Upper lobe of left lung (tissue), 6 donors: Measurements from ENCODE around the gene KRTAP1-4. TPM values are rescaled to one million over a fixed set of nuclear protein-coding genes. Genes with fewer than 3 reads are reported as not detected.

Experiments used
- ATAC-seq, 2 donors: fragments of 200-7000 bp; cut with Tn5 transposase; one replicate each; pipeline ENCODE4 v1.9.1; 2022; ENCODE audit warnings: mild to moderate bottlenecking in 2 of 2, moderate library complexity in 2 of 2; ENCODE audit not compliant: low FRiP score in 2 of 2
- DNase-seq, 2 donors: peaks; one replicate each; pipeline ENCODE4 v3.0.0-alpha.2; 2019 to 2020
- H3K27ac ChIP-seq, 4 donors: fragments of 200-600 bp; sonication (generic); one replicate each; pipeline ENCODE4 v1.5.1; 2016 to 2019
- H3K27me3 ChIP-seq, 4 donors: fragments of 200-600 bp; sonication (generic); one replicate each; pipeline ENCODE4 v1.5.1; 2017 to 2019
- H3K36me3 ChIP-seq, 4 donors: fragments of 200-600 bp; sonication (generic); one replicate each; pipeline ENCODE4 v1.5.1; 2016 to 2019
- H3K4me1 ChIP-seq, 4 donors: fragments of 200-600 bp; sonication (generic); one replicate each; pipeline ENCODE4 v1.5.1; 2018 to 2019
- H3K4me3 ChIP-seq, 4 donors: fragments of 200-600 bp; sonication (generic); one replicate each; pipeline ENCODE4 v1.5.1; 2017 to 2019; ENCODE audit warnings: mild to moderate bottlenecking in 2 of 4, moderate library complexity in 1 of 4
- H3K9me3 ChIP-seq, 4 donors: fragments of 200-600 bp; sonication (generic); one replicate each; pipeline ENCODE4 v1.5.1; 2018 to 2019
- EP300 ChIP-seq, 4 donors: sonication (generic); formaldehyde crosslinking; IDR thresholded peaks; one replicate each; pipeline ENCODE4 v1.5.1; 2017; ENCODE audit warnings: antibody characterized with exemption in 4 of 4, control low read depth in 2 of 4
- POLR2A ChIP-seq, 4 donors: fragments of 450-650 bp; IDR thresholded peaks; one replicate each; pipeline ENCODE4 v1.5.1; 2016 to 2017; ENCODE audit warnings: antibody characterized with exemption in 4 of 4, mild to moderate bottlenecking in 2 of 4
- POLR2AphosphoS5 ChIP-seq, 2 donors: sonication (generic); formaldehyde crosslinking; IDR thresholded peaks; one replicate each; pipeline ENCODE4 v1.5.1; 2017; ENCODE audit warnings: antibody characterized with exemption in 2 of 2
- WGBS, 2 donors: methylation state at CpG; one replicate each; pipeline ENCODE4 v1.1.5; 2017 to 2018; 5-methylcytosine and 5-hydroxymethylcytosine counted together
- total RNA-seq, 6 donors: library from RNA; depleted of rRNA in 4 of 6; stranded (reverse); fragments of >200 nt in 4 of 6; gene quantifications; one replicate each; pipeline versions ENCODE4 v1.1.0 to v1.2.1, GENCODE V29; 2016 to 2021
- TF ChIP-seq, protein P1 (sequence below), 6 experiments: fragments of 450-650 bp in 4 of 6; fragments of 200-600 bp in 2 of 6; sonication (generic) in 2 of 6; IDR thresholded peaks; one replicate each; pipeline ENCODE4 v1.5.1; 2016 to 2019; ENCODE audit warnings: antibody characterized with exemption in 6 of 6
- donor health status: DM: no; HTN: no; CAD: no; lungs with moderate emphysema.
- donor health status: DM: no; HTN: yes; CAD: no; lungs with severe emphysema.

Gene KRTAP1-4
- total RNA-seq, 6 donors from 2014 or later, result not detected

DNA sequence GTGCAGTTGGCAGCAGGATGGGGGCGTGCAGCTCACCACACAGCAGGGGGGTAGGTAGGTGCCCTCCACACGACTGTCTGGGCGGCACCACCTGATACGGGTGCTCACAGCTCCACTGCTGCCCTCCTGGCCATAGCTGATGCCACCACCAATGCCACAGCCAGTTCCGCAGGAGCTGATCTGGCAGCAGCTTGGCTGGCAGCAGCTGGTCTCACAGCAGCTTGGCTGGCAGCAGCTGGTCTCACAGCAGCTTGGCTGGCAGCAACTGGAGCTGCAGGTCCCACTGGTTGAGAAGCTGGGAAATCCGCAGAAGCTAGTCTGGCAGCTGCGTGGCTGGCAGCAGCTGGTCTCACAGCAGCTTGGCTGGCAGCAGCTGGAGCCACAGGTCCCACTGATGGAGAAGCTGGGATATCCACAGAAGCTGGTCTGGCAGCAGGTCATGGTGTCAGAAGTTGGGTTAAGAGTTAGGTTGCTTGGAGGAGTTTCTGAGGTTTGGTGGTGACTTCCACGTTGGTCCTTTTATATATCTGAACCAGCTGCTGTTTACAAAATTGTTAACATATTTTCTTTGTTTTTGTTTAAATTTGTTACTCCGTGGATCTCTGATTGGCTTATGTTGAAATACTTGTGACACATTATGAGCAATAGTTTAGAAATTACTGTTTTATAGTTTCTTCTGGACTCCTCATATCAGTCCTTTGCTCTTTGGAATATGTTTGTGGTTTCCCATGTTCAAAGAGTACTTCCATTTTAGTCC, 3.1 kb downstream of the KRTAP1-4 start, which contains the start of gene KRTAP1-5:
TSS of gene KRTAP1-5 (minus strand) at position 494 of the 757 bp plus-strand sequence. CDS start at position 441, 53 bp downstream.
- ATAC-seq, result no peak
- WGBS, 2 donors, result 74 to 78% methylated on average over 5 to 8 of the region's 9 CpGs

DNA sequence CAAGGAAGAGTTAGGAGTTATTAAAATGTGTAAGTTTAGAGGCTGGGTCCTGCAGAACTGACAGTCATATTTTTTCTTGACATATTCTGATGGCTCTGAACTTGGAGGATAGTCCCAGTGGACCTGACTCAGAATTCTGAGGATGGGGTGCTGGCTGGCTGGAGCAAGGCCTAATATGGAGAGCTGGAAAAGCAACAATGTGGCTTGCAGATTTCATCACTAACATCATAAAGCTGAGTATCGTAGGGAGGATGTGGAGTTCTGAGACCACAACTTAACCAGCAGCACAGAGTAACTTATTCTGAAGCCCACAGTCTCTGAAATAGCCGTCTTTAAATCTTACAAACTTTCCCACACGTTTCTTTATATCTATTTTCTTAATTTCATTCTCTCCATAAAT, 5.3 kb downstream of the KRTAP1-4 start:
- 69 to 81% methylated on average over 3 of the region's 3 CpGs for WGBS, 2 donors
- Histone ChIP-seq H3K36me3 (no peaks in the 10 kb centered on the region), H3K27ac (no peak overlapping the region), H3K27me3 (no peaks in the 10 kb centered on the region), H3K4me1 (no peaks in the 10 kb centered on the region), H3K9me3 (no peaks in the 10 kb centered on the region), H3K4me3 (no peak overlapping the region)
- TF ChIP-seq EP300 (IDR thresholded peaks at IDR 0.05) (no peak), POLR2AphosphoS5 (IDR thresholded peaks at IDR 0.05) (no peak), POLR2A (IDR thresholded peaks at IDR 0.05) (no peak)
- TF ChIP-seq, protein P1, sequence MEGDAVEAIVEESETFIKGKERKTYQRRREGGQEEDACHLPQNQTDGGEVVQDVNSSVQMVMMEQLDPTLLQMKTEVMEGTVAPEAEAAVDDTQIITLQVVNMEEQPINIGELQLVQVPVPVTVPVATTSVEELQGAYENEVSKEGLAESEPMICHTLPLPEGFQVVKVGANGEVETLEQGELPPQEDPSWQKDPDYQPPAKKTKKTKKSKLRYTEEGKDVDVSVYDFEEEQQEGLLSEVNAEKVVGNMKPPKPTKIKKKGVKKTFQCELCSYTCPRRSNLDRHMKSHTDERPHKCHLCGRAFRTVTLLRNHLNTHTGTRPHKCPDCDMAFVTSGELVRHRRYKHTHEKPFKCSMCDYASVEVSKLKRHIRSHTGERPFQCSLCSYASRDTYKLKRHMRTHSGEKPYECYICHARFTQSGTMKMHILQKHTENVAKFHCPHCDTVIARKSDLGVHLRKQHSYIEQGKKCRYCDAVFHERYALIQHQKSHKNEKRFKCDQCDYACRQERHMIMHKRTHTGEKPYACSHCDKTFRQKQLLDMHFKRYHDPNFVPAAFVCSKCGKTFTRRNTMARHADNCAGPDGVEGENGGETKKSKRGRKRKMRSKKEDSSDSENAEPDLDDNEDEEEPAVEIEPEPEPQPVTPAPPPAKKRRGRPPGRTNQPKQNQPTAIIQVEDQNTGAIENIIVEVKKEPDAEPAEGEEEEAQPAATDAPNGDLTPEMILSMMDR (IDR thresholded peaks at IDR 0.05), result no peak
- ATAC-seq (no peak), DNase-seq (no peak)

More for the DNA sequence above, 3.1 kb downstream of the KRTAP1-4 start, which contains the start of gene KRTAP1-5:
- peak in 1 of 2 donors; percentile 36 for DNase-seq
- Histone ChIP-seq H3K4me3 (no peak within 1 kb of the TSS), H3K27me3 (no peaks in the 10 kb centered on the region), H3K4me1 (no peaks in the 10 kb centered on the region), H3K9me3 (no peaks in the 10 kb centered on the region), H3K27ac (no peak within 1 kb of the TSS), H3K36me3 (no peaks in the 10 kb centered on the region)
- TF ChIP-seq EP300 (IDR thresholded peaks at IDR 0.05) (no peak), POLR2AphosphoS5 (IDR thresholded peaks at IDR 0.05) (no peak), POLR2A (IDR thresholded peaks at IDR 0.05) (no peak)
- TF ChIP-seq, protein P1 (IDR thresholded peaks at IDR 0.05), result no peak

DNA sequence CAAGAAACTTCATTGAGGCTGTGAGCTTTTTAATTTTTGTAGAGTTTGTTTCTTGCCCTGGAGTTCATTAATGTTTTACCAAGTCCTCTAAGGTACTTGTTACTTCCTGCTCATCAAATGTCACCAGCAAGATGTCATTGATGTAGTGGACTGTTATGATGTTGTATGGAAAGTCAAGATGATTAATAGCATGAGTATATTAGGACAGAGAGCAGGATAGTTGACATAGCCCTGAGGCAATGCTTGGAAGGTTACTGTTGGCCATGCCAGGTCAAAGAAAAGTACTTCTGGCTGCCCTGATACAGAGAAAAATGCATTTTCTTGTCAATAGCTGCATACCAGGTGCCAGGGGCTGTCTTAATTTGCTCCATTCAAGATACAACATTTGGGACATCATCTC, 9.7 kb downstream of the KRTAP1-4 start:
- Histone ChIP-seq H3K27me3 (no peaks in the 10 kb centered on the region), H3K4me3 (no peak overlapping the region), H3K27ac (no peak overlapping the region), H3K4me1 (no peaks in the 10 kb centered on the region), H3K36me3 (no peaks in the 10 kb centered on the region), H3K9me3 (no peaks in the 10 kb centered on the region)
- ATAC-seq, result no peak
- TF ChIP-seq POLR2AphosphoS5 (IDR thresholded peaks at IDR 0.05) (no peak), EP300 (IDR thresholded peaks at IDR 0.05) (no peak), POLR2A (IDR thresholded peaks at IDR 0.05) (no peak)
- TF ChIP-seq, protein P1 (IDR thresholded peaks at IDR 0.05), result no peak
- DNase-seq, result no peak

DNA sequence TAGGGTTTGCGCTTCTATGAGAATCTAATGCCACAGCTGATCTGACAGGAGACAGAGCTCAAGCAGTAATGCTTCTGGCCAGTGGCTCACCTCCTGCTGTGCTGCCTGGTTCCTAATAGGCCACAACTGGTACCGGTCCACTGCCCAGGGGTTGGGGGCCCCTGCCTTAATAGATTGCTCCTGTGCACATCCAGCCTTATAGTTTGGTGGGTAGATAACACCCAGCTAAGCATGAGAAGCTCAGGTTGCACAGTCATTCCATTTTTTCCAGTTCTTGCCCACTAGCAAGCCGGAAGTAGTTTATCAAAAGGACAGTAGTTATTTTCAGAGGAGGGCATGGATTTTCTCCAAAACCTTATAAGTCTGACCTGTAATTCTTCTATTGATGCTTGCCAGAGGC, 10.6 kb downstream of the KRTAP1-4 start:
- Histone ChIP-seq H3K27ac (no peak overlapping the region), H3K27me3 (no peaks in the 10 kb centered on the region), H3K4me1 (no peaks in the 10 kb centered on the region), H3K9me3 (no peaks in the 10 kb centered on the region), H3K36me3 (no peaks in the 10 kb centered on the region), H3K4me3 (no peak overlapping the region)
- no peak for TF ChIP-seq POLR2A (IDR thresholded peaks at IDR 0.05)
- TF ChIP-seq, protein P1 (IDR thresholded peaks at IDR 0.05), result no peak
- WGBS, 2 donors, result 93 to 96% methylated on average over 3 of the region's 3 CpGs
- no peak for DNase-seq
- ATAC-seq, result no peak

DNA sequence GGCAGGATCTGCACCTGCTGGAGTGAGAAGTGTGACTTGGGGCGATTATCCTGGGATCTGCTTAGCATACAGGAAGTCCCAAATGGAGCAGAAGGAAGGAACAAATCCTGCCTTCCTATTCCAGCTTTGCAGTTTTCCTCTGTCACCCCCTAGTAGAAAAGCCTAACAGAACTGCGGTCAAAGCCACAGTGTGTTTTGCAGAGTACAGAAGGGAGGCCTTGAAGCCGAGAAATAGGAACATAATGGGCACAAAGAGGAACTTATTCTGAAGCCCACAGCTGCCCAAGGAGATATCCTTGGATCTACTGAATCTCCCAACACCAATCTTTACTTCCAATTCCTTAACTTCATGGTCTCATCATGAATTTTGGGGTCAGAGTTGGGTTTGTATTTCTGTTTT, 11.5 kb downstream of the KRTAP1-4 start:
- whole genome bisulfite sequencing, 2 donors, result 76 to 78% methylated on average over 2 to 3 of the region's 3 CpGs
- no peaks in the 10 kb centered on the region for H3K4me1 ChIP-seq
- H3K27me3 ChIP-seq, result no peaks in the 10 kb centered on the region

More for the DNA sequence above, 11.5 kb downstream of the KRTAP1-4 start:
- no peak for ATAC-seq
- Histone ChIP-seq H3K4me3 (no peak overlapping the region), H3K27ac (no peak overlapping the region), H3K36me3 (no peaks in the 10 kb centered on the region), H3K9me3 (no peaks in the 10 kb centered on the region)
- TF ChIP-seq, protein P1 (IDR thresholded peaks at IDR 0.05), result no peak
- TF ChIP-seq POLR2A (IDR thresholded peaks at IDR 0.05) (no peak), POLR2AphosphoS5 (IDR thresholded peaks at IDR 0.05) (no peak), EP300 (IDR thresholded peaks at IDR 0.05) (no peak)
- no peak for DNase-seq
